ENCODE results near the gene NRM.
"Not testable (repeated sequence)": the region's sequence is repeated elsewhere in the genome, so short reads cannot be mapped to it uniquely, and the experiment has no call there.

Gene NRM

GRCh38 chr6:30664994-30665767 lies 25.6 kb downstream of the NRM start:
- no peak for DNase-seq

- not testable (repeated sequence) for DNase-seq
Observed at GRCh38 chr6:30657922-30658321, 32.9 kb downstream of the NRM start.

- no peak for DNase-seq
Observed at GRCh38 chr6:30657454-30657853, 33.3 kb downstream of the NRM start.

- no peak for DNase-seq
Observed at GRCh38 chr6:30656513-30656912, 34.3 kb downstream of the NRM start.

- no peak for DNase-seq
Observed at GRCh38 chr6:30655743-30656094, 35.1 kb downstream of the NRM start.

- no peak for DNase-seq
Observed at GRCh38 chr6:30654798-30655742, 35.7 kb downstream of the NRM start.

GRCh38 chr6:30651143-30651542 lies 39.6 kb downstream of the NRM start:
- no peak for DNase-seq

- peak; percentile 57 for DNase-seq
Observed at GRCh38 chr6:30647242-30648116, 43.3 kb downstream of the NRM start.

- peak; percentile 91 for DNase-seq
Observed at GRCh38 chr6:30646450-30647241, 44.1 kb downstream of the NRM start, which contains the start of gene C6orf136. TSS of gene C6orf136 (plus strand) at chr6:30647133. CDS start at chr6:30647232, 99 bp downstream.

- no peak for DNase-seq
Observed at GRCh38 chr6:30645989-30646388, 44.8 kb downstream of the NRM start.

GRCh38 chr6:30644769-30645168 lies 46.0 kb downstream of the NRM start:
- no peak for DNase-seq

GRCh38 chr6:30643656-30644055 lies 47.1 kb downstream of the NRM start:
- no peak for DNase-seq

GRCh38 chr6:30641048-30641447 lies 49.7 kb downstream of the NRM start:
- no peak for DNase-seq

- DNase-seq = no peak
Observed at GRCh38 chr6:30640481-30640880, 50.3 kb downstream of the NRM start.
